ENCODE measurements around the gene CCR6. TPM values are rescaled to one million over a fixed set of nuclear protein-coding genes. Genes with fewer than 3 reads are reported as not detected.
"Not testable (repeated sequence)": the region's sequence is repeated elsewhere in the genome, so short reads cannot be mapped to it uniquely, and the experiment has no call there.

CCR6 gene
- not detected in 2 replicates for total RNA-seq

DNA sequence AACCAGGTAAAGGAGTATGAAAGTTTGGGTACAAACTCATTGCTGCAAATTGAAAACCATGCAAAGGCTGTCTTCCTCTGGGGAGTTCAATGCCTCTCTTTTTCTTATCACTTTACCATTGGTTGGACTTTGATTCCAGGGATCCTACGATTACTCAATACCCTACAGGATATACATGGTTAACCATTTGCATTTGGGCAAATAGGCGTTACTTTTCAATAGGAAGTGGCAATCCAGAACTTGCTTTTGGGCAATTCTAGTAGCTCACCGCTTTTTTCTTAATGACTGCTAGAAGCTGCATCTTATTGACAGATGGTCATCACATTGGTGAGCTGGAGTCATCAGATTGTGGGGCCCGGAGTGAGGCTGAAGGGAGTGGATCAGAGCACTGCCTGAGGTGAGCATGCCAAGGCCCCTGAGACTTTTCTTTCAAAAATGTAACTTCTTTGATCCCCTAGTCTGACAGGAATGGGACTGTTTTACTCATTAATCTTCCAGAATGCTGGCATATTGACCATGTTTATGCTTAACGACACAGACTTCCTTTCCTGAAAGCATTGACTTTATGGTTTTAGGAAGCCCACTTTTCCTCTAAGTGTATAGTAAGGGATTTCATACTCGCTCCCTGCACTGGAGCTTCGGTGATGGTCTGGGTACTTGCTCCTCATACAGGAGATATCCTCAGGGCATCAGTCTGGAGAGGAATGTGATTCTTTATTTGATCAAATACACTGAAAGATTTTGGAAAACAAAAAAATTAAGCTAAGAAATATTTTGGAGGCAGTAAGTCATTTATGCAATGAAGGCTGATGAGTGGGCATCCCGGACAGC is at the start of gene CCR6:
CCR6 (plus strand) TSS at position 270 of the 831 bp plus-strand sequence. CDS start 13,039 bp downstream, outside the sequence.
- no peak for DNase-seq
- peaks cover 4% of the 10 kb centered on the region for H3K9me3 Mint-ChIP-seq
- intact Hi-C loops (cut with micrococcal nuclease) = no loop called here
- H3K27me3 Mint-ChIP-seq = no peaks in the 10 kb centered on the region
- no peaks in the 10 kb centered on the region for H3K4me1 Mint-ChIP-seq
- no peak within 1 kb of the TSS for H3K4me3 Mint-ChIP-seq
- no peak within 1 kb of the TSS for H3K27ac Mint-ChIP-seq
- no peaks in the 10 kb centered on the region for H3K36me3 Mint-ChIP-seq (ENCODE audit: low read depth)

DNA sequence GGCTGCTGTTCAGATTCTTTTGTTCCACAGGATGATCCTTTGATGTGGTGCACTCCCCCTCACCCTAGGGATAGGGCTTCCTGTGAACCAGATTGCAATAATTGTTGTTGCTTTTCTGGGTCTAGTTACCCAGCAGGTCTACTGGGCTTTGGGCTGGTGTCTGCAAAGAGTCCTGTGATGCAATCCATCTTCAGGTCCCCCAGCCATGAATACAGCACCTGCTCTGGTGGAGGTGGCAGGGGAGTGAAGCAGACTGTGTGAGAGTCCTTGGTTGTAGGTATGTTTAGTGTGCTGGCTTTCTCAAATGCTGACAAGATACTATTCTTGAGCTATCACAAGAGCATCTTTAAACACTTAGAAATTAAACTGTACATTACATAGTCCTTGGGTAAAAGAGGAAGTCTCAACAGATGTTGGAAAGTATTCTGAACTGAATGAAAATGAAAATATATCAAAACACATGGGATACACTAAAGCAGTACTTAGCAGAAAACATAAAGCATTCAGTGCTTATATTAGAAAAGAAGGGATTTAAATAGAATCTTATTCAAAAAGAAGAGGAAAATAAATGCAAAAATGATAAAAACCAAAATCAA is 49.1 kb upstream of the CCR6 start:
- Mint-ChIP-seq H3K36me3 (ENCODE audit: low read depth) (no peaks in the 10 kb centered on the region), H3K9me3 (peaks cover 11% of the 10 kb centered on the region), H3K4me3 (no peak overlapping the region), H3K27ac (no peak overlapping the region), H3K27me3 (peaks cover 54% of the 10 kb centered on the region), H3K4me1 (peaks cover 4% of the 10 kb centered on the region)
- intact Hi-C loops (cut with micrococcal nuclease) = no loop called here
- DNase-seq = no peak

- H3K27ac Mint-ChIP-seq = no peak overlapping the region
- peaks cover 15% of the 10 kb centered on the region for H3K4me1 Mint-ChIP-seq
- intact Hi-C loops (cut with micrococcal nuclease) = no loop called here
- no peak for DNase-seq
- H3K4me3 Mint-ChIP-seq = no peak overlapping the region
- H3K36me3 Mint-ChIP-seq (ENCODE audit: low read depth) = no peaks in the 10 kb centered on the region
- peaks cover 27% of the 10 kb centered on the region for H3K27me3 Mint-ChIP-seq
- H3K9me3 Mint-ChIP-seq = peaks cover 2% of the 10 kb centered on the region
These were observed 45.5 kb upstream of the CCR6 start for GRCh38 chr6:167077241-167077932.

DNA sequence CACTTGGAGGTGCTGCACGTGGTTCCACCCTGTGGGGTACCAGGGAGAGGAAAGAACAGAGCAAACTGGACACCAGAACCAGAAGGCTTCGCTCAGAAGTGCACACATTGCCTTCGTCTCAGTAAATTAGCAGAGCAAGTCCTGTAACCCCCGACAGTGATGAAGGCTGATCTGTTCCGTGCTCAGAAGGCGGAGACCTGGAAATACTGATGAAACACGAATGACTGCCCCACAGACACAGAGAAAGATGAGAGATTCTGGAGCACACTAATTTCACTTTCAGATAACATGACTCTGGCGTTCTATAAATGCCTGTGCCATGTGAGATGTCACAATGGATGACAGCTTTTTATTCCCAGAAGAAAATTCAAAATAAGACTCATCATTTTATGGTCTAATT is 44.2 kb upstream of the CCR6 start:
- no peak for DNase-seq
- Mint-ChIP-seq H3K9me3 (no peaks in the 10 kb centered on the region), H3K4me1 (peaks cover 15% of the 10 kb centered on the region), H3K4me3 (no peak overlapping the region), H3K27ac (no peak overlapping the region), H3K36me3 (ENCODE audit: low read depth) (no peaks in the 10 kb centered on the region), H3K27me3 (peaks cover 22% of the 10 kb centered on the region)
- intact Hi-C loops (cut with micrococcal nuclease) = loop anchor here (2.0 kb wide), 1 partner anchor 32 kb away; no protein-coding TSS in a partner anchor

- intact Hi-C loops (cut with micrococcal nuclease) = loop anchor here (2.0 kb wide), 1 partner anchor 33 kb away; no protein-coding TSS in a partner anchor
These were observed 43.0 kb upstream of the CCR6 start for GRCh38 chr6:167079853-167080297.

DNA sequence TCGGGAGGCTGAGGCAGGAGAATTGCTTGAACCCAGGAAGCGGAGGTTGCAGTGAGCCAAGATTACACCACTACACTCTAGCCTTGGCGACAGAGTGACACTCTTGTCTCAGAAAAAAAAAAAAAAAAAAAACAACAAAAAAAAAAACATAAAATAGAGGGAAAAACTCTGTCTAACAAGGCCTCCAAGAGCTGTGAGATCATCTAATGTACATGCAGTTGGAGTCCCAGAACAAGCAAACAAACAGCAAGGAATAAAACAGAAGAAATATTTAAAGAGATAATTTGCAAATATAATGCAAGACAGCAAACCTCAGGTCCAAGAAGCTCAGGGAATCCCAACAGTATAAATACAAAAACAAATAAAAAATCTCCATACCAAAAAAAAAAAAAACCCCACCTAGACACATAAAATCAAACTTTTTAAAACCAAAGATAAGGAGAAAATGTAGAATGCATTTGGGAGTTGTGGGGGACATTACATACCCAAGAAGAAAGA is 35.0 kb upstream of the CCR6 start:
- H3K36me3 Mint-ChIP-seq (ENCODE audit: low read depth) = no peaks in the 10 kb centered on the region
- DNase-seq = no peak
- peaks cover 4% of the 10 kb centered on the region for H3K27me3 Mint-ChIP-seq
- no peaks in the 10 kb centered on the region for H3K9me3 Mint-ChIP-seq
- no peak overlapping the region for H3K27ac Mint-ChIP-seq
- intact Hi-C loops (cut with micrococcal nuclease) = no loop called here
- H3K4me1 Mint-ChIP-seq = peaks cover 25% of the 10 kb centered on the region
- no peak overlapping the region for H3K4me3 Mint-ChIP-seq

More at GRCh38 chr6:167079853-167080297, 43.0 kb upstream of the CCR6 start:
- Mint-ChIP-seq H3K27ac (peak overlapping the region; percentile 34), H3K4me3 (no peak overlapping the region), H3K36me3 (ENCODE audit: low read depth) (no peaks in the 10 kb centered on the region), H3K9me3 (no peaks in the 10 kb centered on the region), H3K27me3 (peaks cover 15% of the 10 kb centered on the region), H3K4me1 (peaks cover 15% of the 10 kb centered on the region)
- peak; percentile 73 for DNase-seq

DNA sequence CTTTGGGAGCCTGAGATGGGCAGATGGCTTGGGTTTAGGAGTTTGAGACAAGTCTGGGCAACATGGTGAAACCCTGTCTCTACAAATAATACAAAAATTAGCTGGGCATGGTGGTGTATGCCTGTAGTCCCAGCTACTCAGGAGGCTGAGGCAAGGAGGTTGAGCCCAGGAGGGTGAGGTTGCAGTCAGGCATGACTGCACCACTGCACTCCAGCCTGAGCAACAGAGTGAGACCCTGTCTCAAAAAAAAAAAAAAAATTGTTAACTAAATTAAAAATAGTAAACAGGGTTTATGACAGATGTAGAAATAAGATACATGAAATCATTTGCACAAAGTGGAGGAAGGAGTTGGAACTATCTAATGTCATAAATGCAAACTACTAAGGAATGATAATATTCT is 34.2 kb upstream of the CCR6 start:
- intact Hi-C loops (cut with micrococcal nuclease) = not testable (repeated sequence)

DNA sequence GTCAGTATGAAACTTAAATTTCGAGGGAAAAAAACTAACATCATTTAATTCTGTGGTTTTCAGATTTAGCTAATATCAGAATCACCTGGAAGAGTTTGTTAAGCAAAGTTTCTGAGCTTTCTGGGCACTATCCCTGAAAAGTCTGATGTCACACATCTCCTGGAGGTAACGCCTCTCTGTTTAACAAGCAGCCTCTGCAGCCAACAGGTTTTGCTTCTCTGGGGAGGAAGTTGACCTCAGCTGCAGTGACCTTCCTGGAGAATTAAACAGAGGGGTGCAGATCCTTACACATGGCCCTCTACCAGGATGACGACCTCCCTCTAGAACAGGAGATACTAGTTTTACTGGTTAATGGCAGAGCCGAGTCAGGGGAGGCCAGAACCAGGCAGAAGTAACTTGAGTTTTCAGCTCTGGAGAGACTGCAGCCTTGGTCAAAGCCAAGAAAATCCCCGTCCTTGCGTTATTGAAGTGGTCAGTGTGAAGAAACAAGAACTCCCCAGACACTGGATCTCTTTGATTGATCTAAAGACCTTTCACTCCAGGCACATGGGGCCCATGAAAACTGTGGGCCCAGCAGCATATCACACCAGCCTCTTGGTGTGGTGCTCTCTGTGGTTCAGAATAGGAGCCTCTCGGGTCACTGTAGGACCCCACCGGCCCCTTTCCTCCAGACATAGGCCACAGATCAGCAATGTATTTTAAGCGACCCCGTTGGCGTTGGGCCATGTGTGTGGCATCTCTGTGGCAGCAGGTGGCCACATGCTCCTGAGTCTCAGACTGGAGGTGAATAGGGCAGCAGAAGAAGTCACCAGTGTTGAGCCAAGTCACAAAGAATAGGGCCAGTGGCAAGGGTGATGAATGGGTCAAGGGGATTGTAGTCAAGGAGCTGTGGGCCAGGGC is 33.4 kb upstream of the CCR6 start:
- intact Hi-C loops (cut with micrococcal nuclease) = no loop called here
- peaks cover 2% of the 10 kb centered on the region for H3K27me3 Mint-ChIP-seq
- H3K9me3 Mint-ChIP-seq = no peaks in the 10 kb centered on the region
- no peak for DNase-seq
- no peaks in the 10 kb centered on the region for H3K36me3 Mint-ChIP-seq (ENCODE audit: low read depth)
- H3K4me3 Mint-ChIP-seq = no peak overlapping the region
- no peak overlapping the region for H3K27ac Mint-ChIP-seq
- peaks cover 31% of the 10 kb centered on the region for H3K4me1 Mint-ChIP-seq

More for the DNA sequence above, 34.2 kb upstream of the CCR6 start:
- H3K4me1 Mint-ChIP-seq = peaks cover 27% of the 10 kb centered on the region
- H3K27ac Mint-ChIP-seq; H3K9me3 Mint-ChIP-seq; DNase-seq; H3K36me3 Mint-ChIP-seq (ENCODE audit: low read depth); H3K4me3 Mint-ChIP-seq; H3K27me3 Mint-ChIP-seq: not testable (repeated sequence)

DNA sequence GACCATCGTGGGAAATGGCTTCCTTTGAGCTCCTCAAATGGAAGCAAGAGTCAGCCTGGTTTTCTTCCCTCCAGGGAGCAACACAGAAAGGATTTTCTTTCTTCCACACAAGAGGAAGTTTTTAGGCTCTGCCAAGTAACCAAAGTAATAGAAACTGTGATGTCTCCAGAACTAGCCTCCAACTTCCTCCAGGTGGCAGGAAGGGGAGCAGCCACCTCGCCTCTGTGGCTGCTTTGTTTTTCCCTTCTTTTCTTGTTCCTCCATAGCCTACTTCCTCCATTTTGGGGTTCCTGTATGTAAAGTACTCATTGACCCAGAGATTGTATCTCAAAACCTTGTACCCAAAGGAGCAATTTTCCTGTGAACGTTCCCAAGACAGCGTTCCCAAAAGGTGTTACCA is 32.7 kb upstream of the CCR6 start:
- Mint-ChIP-seq H3K4me1 (peaks cover 31% of the 10 kb centered on the region), H3K36me3 (ENCODE audit: low read depth) (no peaks in the 10 kb centered on the region), H3K4me3 (no peak overlapping the region), H3K27ac (no peak overlapping the region), H3K9me3 (no peaks in the 10 kb centered on the region), H3K27me3 (peaks cover 1% of the 10 kb centered on the region)
- DNase-seq = no peak
- intact Hi-C loops (cut with micrococcal nuclease) = no loop called here

- no peaks in the 10 kb centered on the region for H3K36me3 Mint-ChIP-seq (ENCODE audit: low read depth)
- no peak overlapping the region for H3K4me3 Mint-ChIP-seq
- intact Hi-C loops (cut with micrococcal nuclease) = no loop called here
These were observed 31.7 kb upstream of the CCR6 start for GRCh38 chr6:167091026-167091804.

GRCh38 chr6:167091805-167092107 is 31.1 kb upstream of the CCR6 start:
- Mint-ChIP-seq H3K27me3 (no peaks in the 10 kb centered on the region), H3K27ac (no peak overlapping the region), H3K9me3 (no peaks in the 10 kb centered on the region), H3K36me3 (ENCODE audit: low read depth) (no peaks in the 10 kb centered on the region), H3K4me1 (peaks cover 31% of the 10 kb centered on the region), H3K4me3 (no peak overlapping the region)
- intact Hi-C loops (cut with micrococcal nuclease) = no loop called here
- no peak for DNase-seq

More at GRCh38 chr6:167091026-167091804, 31.7 kb upstream of the CCR6 start:
- DNase-seq = no peak
- Mint-ChIP-seq H3K27me3 (no peaks in the 10 kb centered on the region), H3K4me1 (peaks cover 31% of the 10 kb centered on the region), H3K27ac (no peak overlapping the region), H3K9me3 (no peaks in the 10 kb centered on the region)

GRCh38 chr6:167092672-167093339 is 30.1 kb upstream of the CCR6 start:
- no peak overlapping the region for H3K27ac Mint-ChIP-seq
- intact Hi-C loops (cut with micrococcal nuclease) = no loop called here
- peaks cover 31% of the 10 kb centered on the region for H3K4me1 Mint-ChIP-seq
- H3K27me3 Mint-ChIP-seq = no peaks in the 10 kb centered on the region
- H3K9me3 Mint-ChIP-seq = no peaks in the 10 kb centered on the region
- H3K36me3 Mint-ChIP-seq (ENCODE audit: low read depth) = no peaks in the 10 kb centered on the region
- DNase-seq = no peak
- H3K4me3 Mint-ChIP-seq = no peak overlapping the region
